GM18508 (cell line): ENCODE data around the gene KRT36.

Experiments
- ATAC-seq: cut with Tn5 transposase; IDR thresholded peaks from one replicate; pipeline ENCODE4 v1.9.1; 2021; ENCODE audit warnings: moderate number of reproducible peaks; ENCODE audit not compliant: insufficient read depth, unreplicated experiment

Gene KRT36

DNA sequence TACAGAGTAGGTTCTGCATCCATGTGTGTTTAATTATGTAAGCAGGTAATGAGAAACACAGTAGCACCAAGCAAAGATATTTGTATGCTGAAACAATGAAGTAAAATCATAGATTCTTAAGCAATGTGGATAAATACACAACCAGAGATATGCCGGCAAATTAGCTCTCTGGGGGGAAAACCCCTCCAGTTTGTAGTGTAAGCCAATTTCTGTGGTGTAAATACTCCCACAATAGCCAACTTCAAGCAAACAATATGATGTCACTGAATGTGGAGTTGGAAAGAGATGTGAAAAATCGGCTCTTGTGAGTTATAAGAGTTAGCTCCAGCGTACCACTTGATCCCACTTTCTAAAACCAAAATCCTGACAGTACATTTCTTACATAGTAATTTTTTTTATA, 45.1 kb downstream of the KRT36 start:
- no peak for ATAC-seq

DNA sequence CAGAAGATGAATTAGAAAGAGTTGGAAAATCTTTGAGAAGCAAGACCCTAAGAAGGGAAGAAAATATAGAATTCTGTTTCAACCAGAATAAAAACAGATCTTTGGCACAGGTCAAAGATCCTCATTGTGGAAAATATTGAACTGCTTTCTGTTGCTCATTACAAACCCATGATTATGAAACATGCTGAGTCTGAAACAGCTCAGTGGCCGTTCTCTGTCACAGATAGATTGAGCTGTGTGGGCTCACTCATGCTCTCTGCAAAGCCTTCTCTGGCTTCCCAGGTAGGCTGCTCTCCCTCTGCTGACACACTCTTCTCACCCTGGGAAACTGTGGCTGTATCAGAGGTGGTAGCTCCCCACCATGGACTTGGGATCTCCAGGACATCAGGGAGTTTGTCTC, 45.5 kb downstream of the KRT36 start:
- ATAC-seq = no peak

DNA sequence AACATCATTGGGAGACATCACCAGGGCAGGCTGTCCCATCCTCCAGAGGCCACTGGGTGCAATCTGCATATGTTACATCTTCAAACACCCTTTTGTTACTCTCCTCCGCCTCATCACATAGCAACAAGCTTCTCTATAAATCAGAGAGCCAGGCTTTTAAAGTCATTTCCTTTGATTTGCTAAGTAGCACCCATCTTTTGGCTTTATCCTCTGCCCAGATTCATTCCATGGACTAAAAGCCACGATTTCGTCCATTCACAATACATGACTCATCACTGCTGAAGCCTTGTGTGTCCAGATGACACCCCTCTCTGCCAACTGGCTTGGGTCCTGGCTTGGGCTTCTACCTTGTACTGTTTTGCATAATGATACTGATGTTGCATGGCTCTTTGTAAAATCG, 47.0 kb downstream of the KRT36 start:
- no peak for ATAC-seq

DNA sequence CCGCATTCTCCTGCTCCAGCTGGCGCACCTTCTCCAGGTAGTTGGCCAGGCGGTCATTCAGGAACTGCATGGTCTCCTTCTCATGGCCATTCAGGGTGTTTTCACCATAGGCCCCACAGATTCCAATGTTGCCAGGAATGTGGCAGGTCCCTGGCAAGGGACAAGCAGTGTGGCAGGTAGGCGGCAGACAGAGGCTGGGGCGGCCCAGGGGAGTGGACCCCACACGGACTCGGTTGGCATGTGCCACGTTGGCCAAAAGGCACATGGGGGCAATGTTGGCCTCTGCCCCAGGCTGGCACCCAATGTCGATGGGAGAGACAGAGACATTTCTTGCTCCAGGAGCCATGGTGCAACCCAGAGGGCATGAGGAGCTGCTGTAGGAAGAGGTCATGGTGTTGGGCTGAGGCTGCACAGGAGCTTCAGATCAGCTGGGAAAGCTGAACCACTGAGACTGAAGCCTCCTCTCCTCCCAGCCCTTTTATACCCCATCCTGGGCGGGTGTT, 49.1 kb downstream of the KRT36 start, which contains the start of gene KRT38:
KRT38 (minus strand) TSS at position 453 of the 503 bp plus-strand sequence; CDS start at position 391, 62 bp downstream.
- no peak for ATAC-seq

DNA sequence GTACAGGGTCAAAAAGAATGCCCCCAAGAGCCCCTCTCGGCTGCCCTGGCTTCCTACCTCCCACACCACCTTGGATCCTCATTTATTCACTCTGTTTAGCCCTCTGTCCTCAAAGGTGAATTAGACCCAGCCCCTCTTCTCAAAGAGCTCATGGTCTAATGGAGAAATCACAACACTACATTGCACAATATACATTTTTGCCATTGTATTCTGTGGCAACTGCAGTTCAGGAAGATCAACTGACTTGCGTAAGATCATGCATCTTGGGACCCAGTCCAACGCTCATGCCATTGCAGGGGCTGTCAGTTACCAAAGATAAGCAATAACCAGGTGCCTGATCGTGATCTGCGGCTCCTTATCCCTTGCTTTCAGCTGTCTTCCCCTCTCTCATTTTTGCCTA, 50.3 kb downstream of the KRT36 start:
- ATAC-seq = no peak

DNA sequence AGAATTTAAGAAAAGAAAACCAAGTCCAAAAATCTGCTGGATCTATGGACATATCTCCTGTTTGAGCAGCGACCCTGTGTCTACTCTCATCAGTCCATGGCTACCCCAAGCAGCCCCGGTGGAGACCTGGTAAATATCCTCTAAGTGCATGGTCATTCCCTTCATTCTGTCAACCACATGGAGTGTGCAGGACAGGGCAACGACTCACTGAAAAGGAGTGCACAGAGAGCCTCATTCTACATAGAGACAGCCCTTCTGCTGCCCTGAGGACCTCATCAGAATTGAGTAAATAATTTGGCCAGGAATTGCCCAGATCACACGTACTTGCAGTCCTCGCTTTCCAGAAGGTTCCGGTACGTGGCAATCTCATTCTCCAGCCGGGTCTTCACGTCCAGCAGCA, 51.9 kb downstream of the KRT36 start:
- ATAC-seq = no peak

DNA sequence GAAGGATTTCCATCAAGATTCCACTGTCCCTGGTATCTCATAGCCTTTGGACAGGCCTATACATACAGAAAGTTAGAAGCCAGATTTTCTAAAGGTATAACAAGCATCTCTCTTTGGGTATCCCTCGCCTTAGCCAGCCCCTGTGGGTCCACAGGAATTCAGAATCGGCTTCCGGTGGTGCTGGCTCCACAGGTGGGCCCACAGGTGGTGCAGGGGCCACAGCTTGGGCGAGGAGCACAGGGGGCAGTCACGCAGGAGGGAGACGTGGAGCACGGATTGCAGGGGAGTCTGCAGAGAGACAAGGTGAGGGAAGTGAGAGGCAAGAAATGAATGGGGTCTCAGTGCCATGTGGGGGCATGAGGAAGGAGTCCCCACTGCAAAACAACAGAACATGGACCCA, 52.5 kb downstream of the KRT36 start:
- ATAC-seq = no peak
